ENCODE data around the gene GJB2.

Gene GJB2

DNA sequence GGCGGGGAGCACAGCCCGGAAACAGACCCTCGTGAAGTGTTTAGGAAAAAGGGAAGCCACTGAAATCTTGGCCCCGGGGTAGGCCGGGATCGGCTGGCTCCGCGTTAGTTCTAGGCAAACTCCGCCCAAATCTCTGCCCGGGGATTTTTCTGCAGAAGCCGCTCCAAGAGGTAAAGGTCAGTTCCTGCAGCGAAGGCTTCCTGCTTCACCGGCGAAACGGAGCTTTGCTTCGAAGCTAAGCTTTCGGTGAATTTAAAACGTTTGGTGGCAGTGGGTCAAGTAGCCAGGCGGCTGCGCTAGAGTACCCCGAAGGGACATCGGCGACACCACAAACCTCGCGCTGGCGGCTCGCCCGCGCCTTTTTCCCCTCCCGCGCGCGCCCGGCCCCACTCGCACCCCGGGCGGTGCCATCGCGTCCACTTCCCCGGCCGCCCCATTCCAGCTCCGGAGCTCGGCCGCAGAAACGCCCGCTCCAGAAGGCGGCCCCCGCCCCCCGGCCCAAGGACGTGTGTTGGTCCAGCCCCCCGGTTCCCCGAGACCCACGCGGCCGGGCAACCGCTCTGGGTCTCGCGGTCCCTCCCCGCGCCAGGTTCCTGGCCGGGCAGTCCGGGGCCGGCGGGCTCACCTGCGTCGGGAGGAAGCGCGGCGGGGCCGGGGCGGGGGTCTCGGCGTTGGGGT lies 441 bp downstream of the GJB2 start:
- no peak overlapping the region for H3K27ac ChIP-seq (replicated peaks; ENCODE audit: low read length)
- no peak overlapping the region for H4K8ac ChIP-seq (ENCODE audit: low read depth, low read length)
- peak overlapping the region; percentile 27 to 74 for H3K4me3 ChIP-seq (ENCODE audit: low read length in 2 of 2)
- H2BK120ac ChIP-seq (ENCODE audit: low read depth, low read length): no peak overlapping the region
- H3K18ac ChIP-seq (ENCODE audit: low read length): no peak overlapping the region
- H3K23ac ChIP-seq (ENCODE audit: low read depth, low read length, poor library complexity): peak overlapping the region; percentile 68
- H3K4ac ChIP-seq (ENCODE audit: low read length): no peak overlapping the region
- peak overlapping the region; percentile 96 for H3K4me2 ChIP-seq (ENCODE audit: insufficient read depth, low read length, poor library complexity, severe bottlenecking)
- no peaks in the 10 kb centered on the region for H3K79me1 ChIP-seq (ENCODE audit: low read depth, low read length)
- no peak overlapping the region for H2BK12ac ChIP-seq (ENCODE audit: low read length)
- peak overlapping the region; percentile 25 for H3K9ac ChIP-seq (ENCODE audit: low read depth, low read length, poor library complexity)
- no peak overlapping the region for H4K91ac ChIP-seq (ENCODE audit: low read depth, low read length, poor library complexity)
- peaks cover 3 to 6% of the 10 kb centered on the region in 2 donors for H3K4me1 ChIP-seq (ENCODE audit: control insufficient read depth in 2 of 2, insufficient read depth in 1 of 2, low read depth in 1 of 2, low read length in 2 of 2)
- H2BK15ac ChIP-seq (ENCODE audit: low read length): peak overlapping the region; percentile 52
- peaks cover 2 to 3% of the 10 kb centered on the region in 2 donors for H3K9me3 ChIP-seq (replicated peaks in 1 of 2; ENCODE audit: control insufficient read depth in 2 of 2, insufficient read depth in 1 of 2, low read depth in 1 of 2, low read length in 2 of 2)
- no peak overlapping the region for H3K14ac ChIP-seq (ENCODE audit: low read length)
- H3K27me3 ChIP-seq (ENCODE audit: control insufficient read depth in 3 of 3, insufficient read depth in 3 of 3, low read depth in 1 of 3, low read length in 3 of 3): peaks cover 25 to 94% (median 68%) of the 10 kb centered on the region in 3 experiments
- no CpG with 5 or more reads among the region's 73 CpGs for WGBS, 2 donors (ENCODE audit: extremely low coverage in 2 of 2, insufficient read length in 2 of 2, insufficient replicate concordance in 1 of 2)
- no peaks in the 10 kb centered on the region for H3K36me3 ChIP-seq (replicated peaks in 1 of 2; ENCODE audit: control insufficient read depth in 2 of 2, insufficient read depth in 2 of 2, low read length in 2 of 2)
- peak overlapping the region; percentile 89 for H2AFZ ChIP-seq (ENCODE audit: low read length)
- H2BK5ac ChIP-seq (ENCODE audit: low read length): peak overlapping the region; percentile 32
- DNase-seq (ENCODE audit: low spot score): no peak
- no peak overlapping the region for H2AK5ac ChIP-seq (ENCODE audit: low read depth, low read length)

DNA sequence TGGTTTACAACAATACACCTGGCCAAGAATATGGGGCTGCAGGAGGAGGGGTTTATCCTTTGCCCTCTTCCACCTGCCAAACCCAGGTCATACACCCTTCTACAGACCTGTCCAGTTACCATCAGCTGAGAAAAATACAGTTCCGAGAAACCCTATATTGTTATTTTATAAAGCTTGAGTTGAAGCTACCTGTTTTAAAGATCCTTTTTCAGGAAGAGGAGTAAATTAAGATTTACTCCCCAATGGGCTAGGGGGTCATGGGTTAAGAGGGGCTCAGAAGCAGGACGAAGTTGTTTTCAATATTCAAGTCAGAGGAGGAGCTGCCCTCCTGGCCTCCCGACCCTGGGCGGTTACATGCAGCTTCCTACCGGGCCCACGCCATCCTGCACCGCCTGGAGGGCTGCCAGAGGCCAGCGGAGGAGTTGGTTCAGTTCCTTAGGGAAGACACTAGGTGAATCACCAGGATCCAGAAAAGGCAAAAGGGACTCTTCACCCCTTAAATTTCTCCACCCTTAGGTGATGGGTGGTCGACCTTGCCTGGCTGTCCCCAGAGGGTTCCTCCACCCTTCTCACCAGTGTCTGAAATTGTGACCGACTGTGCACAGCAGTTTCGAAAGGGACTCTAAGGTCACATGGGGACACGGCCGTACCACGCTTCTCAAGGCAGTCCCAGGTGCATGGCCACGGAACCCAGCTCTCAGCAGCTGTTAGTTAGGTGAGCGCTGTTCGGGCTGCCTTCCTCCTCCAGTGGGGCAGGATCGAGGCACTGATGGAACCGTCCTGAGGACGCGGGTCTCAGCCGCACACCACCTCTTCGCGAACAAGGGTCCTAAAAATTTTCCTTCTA lies 1.2 kb downstream of the GJB2 start:
- peak overlapping the region; percentile 96 for H3K4me2 ChIP-seq (ENCODE audit: insufficient read depth, low read length, poor library complexity, severe bottlenecking)
- peaks cover 3 to 6% of the 10 kb centered on the region in 2 donors for H3K4me1 ChIP-seq (ENCODE audit: control insufficient read depth in 2 of 2, insufficient read depth in 1 of 2, low read depth in 1 of 2, low read length in 2 of 2)
- no peak overlapping the region for H3K14ac ChIP-seq (ENCODE audit: low read length)
- H3K4ac ChIP-seq (ENCODE audit: low read length): no peak overlapping the region
- H3K79me1 ChIP-seq (ENCODE audit: low read depth, low read length): no peaks in the 10 kb centered on the region
- H2AFZ ChIP-seq (ENCODE audit: low read length): peak overlapping the region; percentile 89
- no peak overlapping the region for H4K91ac ChIP-seq (ENCODE audit: low read depth, low read length, poor library complexity)
- no peak overlapping the region for H4K8ac ChIP-seq (ENCODE audit: low read depth, low read length)
- H3K18ac ChIP-seq (ENCODE audit: low read length): peak overlapping the region; percentile 2
- H3K27ac ChIP-seq (replicated peaks; ENCODE audit: low read length): no peak overlapping the region
- H2BK5ac ChIP-seq (ENCODE audit: low read length): peak overlapping the region; percentile 32
- H3K27me3 ChIP-seq (ENCODE audit: control insufficient read depth in 3 of 3, insufficient read depth in 3 of 3, low read depth in 1 of 3, low read length in 3 of 3): peaks cover 25 to 98% (median 67%) of the 10 kb centered on the region in 3 experiments
- DNase-seq (ENCODE audit: low spot score): no peak
- H3K36me3 ChIP-seq (replicated peaks in 1 of 2; ENCODE audit: control insufficient read depth in 2 of 2, insufficient read depth in 2 of 2, low read length in 2 of 2): no peaks in the 10 kb centered on the region
- no peak overlapping the region for H3K9ac ChIP-seq (ENCODE audit: low read depth, low read length, poor library complexity)
- H2BK12ac ChIP-seq (ENCODE audit: low read length): no peak overlapping the region
- H3K9me3 ChIP-seq (replicated peaks in 1 of 2; ENCODE audit: control insufficient read depth in 2 of 2, insufficient read depth in 1 of 2, low read depth in 1 of 2, low read length in 2 of 2): peaks cover 2 to 3% of the 10 kb centered on the region in 2 donors
- no peak overlapping the region for H2BK120ac ChIP-seq (ENCODE audit: low read depth, low read length)
- peak overlapping the region; percentile 68 for H3K23ac ChIP-seq (ENCODE audit: low read depth, low read length, poor library complexity)
- peak overlapping the region; percentile 52 for H2BK15ac ChIP-seq (ENCODE audit: low read length)
- no CpG with 5 or more reads among the region's 24 CpGs for WGBS, 2 donors (ENCODE audit: extremely low coverage in 2 of 2, insufficient read length in 2 of 2, insufficient replicate concordance in 1 of 2)
- H2AK5ac ChIP-seq (ENCODE audit: low read depth, low read length): no peak overlapping the region
- H3K4me3 ChIP-seq (ENCODE audit: low read length in 2 of 2): peak overlapping the region; percentile 3 to 27

DNA sequence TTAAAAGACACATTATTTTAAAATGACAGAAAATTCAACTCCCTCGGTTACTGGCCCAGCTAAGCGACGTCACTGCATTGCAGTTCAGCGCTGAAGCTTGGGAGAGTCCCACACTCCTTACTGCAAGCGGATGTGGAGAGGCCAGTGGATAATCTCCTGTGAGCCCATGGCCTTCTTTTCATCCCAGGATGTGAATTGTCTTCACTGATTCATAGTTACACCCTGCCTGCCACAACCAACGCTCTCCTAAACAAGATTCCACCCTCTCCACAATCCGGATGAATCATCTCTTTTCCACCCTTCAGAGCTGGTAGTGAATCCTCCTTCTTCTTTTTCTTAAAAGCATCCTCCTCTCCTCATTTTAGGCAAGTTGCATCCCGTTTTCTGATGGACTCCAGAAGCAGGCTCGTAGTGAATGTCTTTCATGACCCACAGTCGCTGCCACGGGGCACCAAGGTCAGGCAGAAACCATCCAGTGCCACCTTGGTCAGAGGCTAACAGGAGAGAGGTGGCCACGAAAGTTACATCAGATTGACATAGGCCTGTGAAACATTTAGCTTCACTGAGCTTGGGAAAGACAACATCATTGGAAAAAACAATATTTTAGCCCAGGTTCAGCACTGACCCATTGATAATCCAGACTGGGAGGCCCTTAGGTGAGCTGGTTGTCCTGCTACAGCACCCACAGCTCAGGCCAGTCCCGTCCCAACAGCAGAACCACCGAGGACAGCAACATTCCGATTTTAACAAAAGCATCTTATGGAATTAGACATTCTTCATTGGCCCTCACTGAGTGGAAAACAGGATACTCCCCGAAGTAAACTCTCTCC lies 2.0 kb downstream of the GJB2 start:
- DNase-seq (ENCODE audit: low spot score): no peak
- H4K91ac ChIP-seq (ENCODE audit: low read depth, low read length, poor library complexity): no peak overlapping the region
- H3K14ac ChIP-seq (ENCODE audit: low read length): no peak overlapping the region
- no peak overlapping the region for H2BK15ac ChIP-seq (ENCODE audit: low read length)
- H4K8ac ChIP-seq (ENCODE audit: low read depth, low read length): no peak overlapping the region
- H2AFZ ChIP-seq (ENCODE audit: low read length): no peak overlapping the region
- no peak overlapping the region for H2BK120ac ChIP-seq (ENCODE audit: low read depth, low read length)
- H3K4me3 ChIP-seq (ENCODE audit: low read length in 2 of 2): no peak overlapping the region
- peaks cover 2 to 3% of the 10 kb centered on the region in 2 donors for H3K9me3 ChIP-seq (replicated peaks in 1 of 2; ENCODE audit: control insufficient read depth in 2 of 2, insufficient read depth in 1 of 2, low read depth in 1 of 2, low read length in 2 of 2)
- H3K79me1 ChIP-seq (ENCODE audit: low read depth, low read length): no peaks in the 10 kb centered on the region
- no peak overlapping the region for H3K4me2 ChIP-seq (ENCODE audit: insufficient read depth, low read length, poor library complexity, severe bottlenecking)
- no peak overlapping the region for H2BK5ac ChIP-seq (ENCODE audit: low read length)
- no peak overlapping the region for H3K18ac ChIP-seq (ENCODE audit: low read length)
- no peak overlapping the region for H2AK5ac ChIP-seq (ENCODE audit: low read depth, low read length)
- H3K4me1 ChIP-seq (ENCODE audit: control insufficient read depth in 2 of 2, insufficient read depth in 1 of 2, low read depth in 1 of 2, low read length in 2 of 2): peaks cover 3 to 6% of the 10 kb centered on the region in 2 donors
- H3K27ac ChIP-seq (replicated peaks; ENCODE audit: low read length): no peak overlapping the region
- WGBS, 2 donors (ENCODE audit: extremely low coverage in 2 of 2, insufficient read length in 2 of 2, insufficient replicate concordance in 1 of 2): no CpG with 5 or more reads among the region's 16 CpGs
- no peaks in the 10 kb centered on the region for H3K36me3 ChIP-seq (replicated peaks in 1 of 2; ENCODE audit: control insufficient read depth in 2 of 2, insufficient read depth in 2 of 2, low read length in 2 of 2)
- no peak overlapping the region for H3K4ac ChIP-seq (ENCODE audit: low read length)
- H3K27me3 ChIP-seq (ENCODE audit: control insufficient read depth in 3 of 3, insufficient read depth in 3 of 3, low read depth in 1 of 3, low read length in 3 of 3): peaks cover 25 to 97% (median 64%) of the 10 kb centered on the region in 3 experiments
- no peak overlapping the region for H3K9ac ChIP-seq (ENCODE audit: low read depth, low read length, poor library complexity)
- H2BK12ac ChIP-seq (ENCODE audit: low read length): no peak overlapping the region
- H3K23ac ChIP-seq (ENCODE audit: low read depth, low read length, poor library complexity): no peak overlapping the region
